NCI-H2029 (cell line): Measurements from ENCODE around the gene SLCO4A1.

Experiments
- DNase-seq: peaks from one replicate; lab custom pipeline; 2025; lab: John Stamatoyannopoulos, UW

The SLCO4A1 gene

GRCh38 chr20:62652041-62652893, 10.0 kb downstream of the SLCO4A1 start:
- peak; percentile 48 for DNase-seq

- DNase-seq: no peak
These were observed 10.6 kb downstream of the SLCO4A1 start for GRCh38 chr20:62652894-62653305.

- no peak for DNase-seq
These were observed 11.1 kb downstream of the SLCO4A1 start for GRCh38 chr20:62653373-62653772.

- no peak for DNase-seq
These were observed 11.8 kb downstream of the SLCO4A1 start for GRCh38 chr20:62653951-62654685.

GRCh38 chr20:62655282-62656196, 13.2 kb downstream of the SLCO4A1 start:
- DNase-seq: no peak

GRCh38 chr20:62656197-62656918, 14.1 kb downstream of the SLCO4A1 start:
- DNase-seq: no peak

- DNase-seq: no peak
These were observed 14.8 kb downstream of the SLCO4A1 start for GRCh38 chr20:62656919-62657588.

- DNase-seq: no peak
These were observed 15.3 kb downstream of the SLCO4A1 start for GRCh38 chr20:62657589-62657942.

- DNase-seq: no peak
These were observed 15.7 kb downstream of the SLCO4A1 start for GRCh38 chr20:62657956-62658355.

GRCh38 chr20:62658593-62659178, 16.4 kb downstream of the SLCO4A1 start:
- no peak for DNase-seq

- no peak for DNase-seq
These were observed 17.4 kb downstream of the SLCO4A1 start for GRCh38 chr20:62659488-62660239.

- DNase-seq: no peak
These were observed 17.9 kb downstream of the SLCO4A1 start for GRCh38 chr20:62660240-62660615.

GRCh38 chr20:62660768-62661167, 18.5 kb downstream of the SLCO4A1 start:
- no peak for DNase-seq

GRCh38 chr20:62661647-62662046, 19.3 kb downstream of the SLCO4A1 start:
- no peak for DNase-seq

GRCh38 chr20:62662422-62662821, 20.1 kb downstream of the SLCO4A1 start:
- DNase-seq: no peak

- DNase-seq: no peak
These were observed 21.1 kb downstream of the SLCO4A1 start for GRCh38 chr20:62663145-62664018.

GRCh38 chr20:62664019-62664971, 22.0 kb downstream of the SLCO4A1 start:
- no peak for DNase-seq
